Tibial nerve (tissue), 4 donors: ENCODE data around the gene SLC7A4. TPM values are rescaled to one million over a fixed set of nuclear protein-coding genes. Genes with fewer than 3 reads are reported as not detected.
"Not testable (repeated sequence)": the region's sequence is repeated elsewhere in the genome, so short reads cannot be mapped to it uniquely, and the experiment has no call there.

Source experiments
- DNase-seq, 2 donors: peaks; one replicate each; pipeline ENCODE4 v3.0.0-alpha.2; 2019; ENCODE audit warnings: low spot score in 2 of 2
- H3K27ac ChIP-seq, 4 donors: fragments of 200-600 bp; sonication (generic) in 3 of 4; one replicate each; pipeline ENCODE4 v1.5.1; 2017 to 2019; ENCODE audit warnings: mild to moderate bottlenecking in 1 of 4
- H3K27me3 ChIP-seq, 2 donors: fragments of 200-600 bp; sonication (generic) in 1 of 2; one replicate each; pipeline versions ENCODE4 v1.5.1 to v1.6.0; 2017 to 2019
- H3K36me3 ChIP-seq, 3 donors: fragments of 200-600 bp; sonication (generic); one replicate each; pipeline ENCODE4 v1.5.1; 2018 to 2019
- H3K4me1 ChIP-seq, 4 donors: fragments of 200-600 bp; sonication (generic) in 3 of 4; one replicate each; pipeline ENCODE4 v1.5.1; 2017 to 2019
- H3K4me3 ChIP-seq, 4 donors: fragments of 200-600 bp; sonication (generic) in 3 of 4; one replicate each; pipeline ENCODE4 v1.5.1; 2017 to 2019; ENCODE audit warnings: mild to moderate bottlenecking in 1 of 4, moderate library complexity in 1 of 4
- H3K9me3 ChIP-seq, 4 donors: fragments of 200-600 bp; sonication (generic) in 3 of 4; one replicate each; pipeline ENCODE4 v1.5.1; 2017 to 2019
- EP300 ChIP-seq, 2 donors: sonication (generic); formaldehyde crosslinking; IDR thresholded peaks; one replicate each; pipeline ENCODE4 v1.6.1; 2017; ENCODE audit warnings: antibody characterized with exemption in 2 of 2, mild to moderate bottlenecking in 1 of 2
- POLR2A ChIP-seq, 2 donors: fragments of 450-650 bp; IDR thresholded peaks; one replicate each; pipeline ENCODE4 v1.6.1; 2017; ENCODE audit warnings: antibody characterized with exemption in 2 of 2, mild to moderate bottlenecking in 2 of 2, moderate library complexity in 2 of 2
- WGBS, 2 donors: methylation state at CpG; one replicate each; pipeline ENCODE4 v1.1.5; 2018; 5-methylcytosine and 5-hydroxymethylcytosine counted together
- total RNA-seq, 4 donors: library from RNA; depleted of rRNA; stranded (reverse); fragments of >200 nt; gene quantifications; one replicate each; pipeline ENCODE4 v1.1.0, GENCODE V29; 2016
- TF ChIP-seq, protein P1 (sequence below), 5 experiments: fragments of 200-600 bp in 3 of 5; fragments of 450-650 bp in 2 of 5; sonication (generic) in 3 of 5; IDR thresholded peaks; one replicate each; pipeline ENCODE4 v1.5.1; 2016 to 2019; ENCODE audit warnings: antibody characterized with exemption in 5 of 5, mild to moderate bottlenecking in 3 of 5, moderate library complexity in 2 of 5

Gene SLC7A4
- total RNA-seq, 4 donors from 2014 or later, result 0.22 to 1.3 TPM; not detected in 2

DNA sequence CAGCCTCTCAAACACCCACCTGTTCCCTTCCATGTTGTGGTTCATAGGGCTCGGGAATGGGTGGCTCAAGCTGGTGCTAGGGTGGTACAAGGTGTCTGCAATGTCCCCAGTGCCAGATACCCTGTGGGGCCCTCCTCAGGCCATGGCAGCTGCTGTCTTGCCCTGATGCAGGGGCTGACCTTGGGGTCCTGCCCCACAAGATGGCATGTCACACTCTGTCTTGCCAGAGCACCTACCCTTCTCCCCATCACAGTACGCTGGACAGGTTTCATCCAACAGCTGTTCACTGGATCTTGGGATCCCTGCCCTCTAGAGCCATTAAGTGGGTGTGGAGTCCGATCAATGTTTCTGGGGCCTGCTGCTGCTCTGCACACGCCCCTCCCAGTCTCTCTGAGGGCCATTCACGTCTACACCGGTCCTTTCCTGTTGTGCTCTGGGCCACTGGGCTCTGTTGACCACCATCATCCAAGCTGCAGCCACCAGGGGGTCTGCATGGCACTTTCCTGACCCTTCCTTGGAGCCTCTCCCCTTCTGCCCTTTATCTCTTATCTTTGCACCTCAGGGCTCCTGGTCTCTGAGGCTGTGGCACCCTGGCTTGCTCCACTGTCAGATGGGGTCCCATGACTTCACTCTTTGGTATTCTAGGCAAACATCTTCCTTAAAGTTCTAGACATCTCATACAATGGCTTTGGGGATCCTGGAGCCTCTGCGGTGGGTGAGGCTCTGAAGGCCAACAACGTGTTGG is 20.5 kb upstream of the SLC7A4 start:
- TF ChIP-seq, protein P1, sequence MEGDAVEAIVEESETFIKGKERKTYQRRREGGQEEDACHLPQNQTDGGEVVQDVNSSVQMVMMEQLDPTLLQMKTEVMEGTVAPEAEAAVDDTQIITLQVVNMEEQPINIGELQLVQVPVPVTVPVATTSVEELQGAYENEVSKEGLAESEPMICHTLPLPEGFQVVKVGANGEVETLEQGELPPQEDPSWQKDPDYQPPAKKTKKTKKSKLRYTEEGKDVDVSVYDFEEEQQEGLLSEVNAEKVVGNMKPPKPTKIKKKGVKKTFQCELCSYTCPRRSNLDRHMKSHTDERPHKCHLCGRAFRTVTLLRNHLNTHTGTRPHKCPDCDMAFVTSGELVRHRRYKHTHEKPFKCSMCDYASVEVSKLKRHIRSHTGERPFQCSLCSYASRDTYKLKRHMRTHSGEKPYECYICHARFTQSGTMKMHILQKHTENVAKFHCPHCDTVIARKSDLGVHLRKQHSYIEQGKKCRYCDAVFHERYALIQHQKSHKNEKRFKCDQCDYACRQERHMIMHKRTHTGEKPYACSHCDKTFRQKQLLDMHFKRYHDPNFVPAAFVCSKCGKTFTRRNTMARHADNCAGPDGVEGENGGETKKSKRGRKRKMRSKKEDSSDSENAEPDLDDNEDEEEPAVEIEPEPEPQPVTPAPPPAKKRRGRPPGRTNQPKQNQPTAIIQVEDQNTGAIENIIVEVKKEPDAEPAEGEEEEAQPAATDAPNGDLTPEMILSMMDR (IDR thresholded peaks at IDR 0.05), result no peak
- TF ChIP-seq POLR2A (IDR thresholded peaks at IDR 0.05) (no peak), EP300 (IDR thresholded peaks at IDR 0.05) (no peak)
- Histone ChIP-seq H3K4me3 (no peak overlapping the region), H3K9me3 (no peaks in the 10 kb centered on the region), H3K36me3 (no peaks in the 10 kb centered on the region), H3K4me1 (no peaks in the 10 kb centered on the region), H3K27ac (no peak overlapping the region), H3K27me3 (peaks cover 0 to 7% of the 10 kb centered on the region in 2 donors)
- 75 to 77% methylated on average over 8 of the region's 8 CpGs for WGBS, 2 donors
- DNase-seq, result no peak

DNA sequence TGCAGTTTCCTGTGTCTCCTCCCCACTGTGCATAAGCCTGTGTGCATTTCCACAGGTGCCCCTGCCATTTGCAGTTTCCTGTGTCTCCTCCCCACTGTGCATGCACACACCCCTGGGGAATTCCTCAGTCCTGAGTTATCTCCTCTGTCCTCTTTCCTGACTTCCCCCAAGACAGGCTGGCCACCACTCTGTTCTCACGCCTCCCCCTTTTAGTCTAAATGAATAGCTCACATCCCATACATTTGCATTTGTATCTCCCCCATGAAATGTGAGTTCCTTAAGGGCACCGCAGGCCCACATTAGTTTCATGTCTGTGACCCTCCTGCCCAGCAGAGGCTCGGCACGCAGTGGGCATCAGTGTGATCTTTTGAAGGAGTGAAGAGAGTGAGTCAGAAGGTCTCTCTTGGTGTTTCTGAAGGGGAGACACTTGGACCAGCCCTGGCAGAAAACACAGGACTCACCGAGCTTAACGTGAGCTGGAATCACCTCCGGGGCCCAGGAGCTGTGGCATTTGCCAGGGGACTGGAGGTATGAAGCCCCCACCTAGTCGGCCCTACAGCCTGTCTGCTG is 19.6 kb upstream of the SLC7A4 start:
- H3K27ac ChIP-seq, result no peak overlapping the region
- no peaks in the 10 kb centered on the region for H3K9me3 ChIP-seq
- TF ChIP-seq EP300 (IDR thresholded peaks at IDR 0.05) (no peak), POLR2A (IDR thresholded peaks at IDR 0.05) (no peak)
- TF ChIP-seq, protein P1 (IDR thresholded peaks at IDR 0.05), result no peak
- 56 to 68% methylated on average over 7 to 8 of the region's 8 CpGs for WGBS, 2 donors
- H3K27me3 ChIP-seq, result peaks cover 0 to 3% of the 10 kb centered on the region in 2 donors
- no peak overlapping the region for H3K4me3 ChIP-seq
- DNase-seq, result no peak
- H3K36me3 ChIP-seq, result no peaks in the 10 kb centered on the region
- H3K4me1 ChIP-seq, result no peaks in the 10 kb centered on the region

DNA sequence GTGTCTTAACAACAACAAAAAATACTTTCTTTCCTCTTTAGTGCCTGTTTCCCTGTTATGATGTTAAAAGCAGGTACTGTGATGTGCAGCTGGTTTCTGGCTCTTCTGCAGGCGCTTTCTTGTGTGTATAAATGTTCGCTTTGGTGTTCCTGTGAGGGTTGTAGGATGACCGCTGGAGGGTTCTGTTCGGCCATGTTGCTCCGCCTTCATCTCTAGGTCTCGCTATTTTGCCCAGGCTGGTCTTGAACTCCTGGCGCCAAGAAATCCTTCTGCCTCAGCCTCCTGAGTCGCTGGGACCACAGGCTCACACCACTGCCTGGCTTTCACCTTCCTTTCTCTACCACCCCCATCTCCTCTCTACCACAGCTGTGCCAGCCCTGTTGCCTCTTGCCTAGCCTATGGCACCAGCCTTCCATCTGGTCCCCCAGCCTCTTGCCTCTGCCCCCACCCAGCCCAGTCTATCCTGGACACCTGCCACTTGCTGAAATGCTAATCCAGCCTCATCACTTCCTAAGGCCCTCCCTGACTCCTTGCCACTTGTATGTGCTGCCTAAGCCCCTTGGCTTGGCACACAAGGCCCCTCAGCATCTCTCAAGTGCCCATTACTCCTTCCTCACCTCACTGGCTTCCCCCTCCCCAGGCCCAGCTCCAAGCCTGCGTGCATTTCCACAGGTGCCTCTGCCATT is 18.9 kb upstream of the SLC7A4 start:
- H3K36me3 ChIP-seq, result no peaks in the 10 kb centered on the region
- WGBS, 2 donors, result 77 to 78% methylated on average over 9 of the region's 9 CpGs
- no peak for DNase-seq

DNA sequence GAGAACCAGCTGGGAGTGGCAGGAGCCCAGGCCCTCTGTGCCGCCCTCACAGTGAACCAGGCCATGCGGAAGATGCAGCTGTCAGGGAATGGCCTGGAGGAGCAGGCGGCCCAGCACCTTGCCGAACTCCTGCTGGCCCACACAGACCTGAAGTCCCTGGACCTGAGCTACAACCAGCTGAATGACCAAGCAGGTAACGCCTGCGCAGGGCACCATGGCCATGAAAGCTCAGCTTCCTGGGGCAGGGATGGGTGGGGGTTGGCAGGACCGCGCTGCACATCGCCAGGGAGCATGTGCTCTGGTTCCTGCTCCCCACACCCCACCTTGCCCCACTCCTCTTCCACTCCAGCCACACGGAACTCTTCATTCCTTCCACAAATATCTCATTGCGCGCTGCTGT is 16.6 kb upstream of the SLC7A4 start:
- not testable (repeated sequence) for H3K27me3 ChIP-seq, H3K27ac ChIP-seq, H3K4me3 ChIP-seq, H3K36me3 ChIP-seq, DNase-seq, H3K9me3 ChIP-seq
- WGBS, 2 donors, result 91 to 92% methylated on average over 2 to 4 of the region's 12 CpGs
- H3K4me1 ChIP-seq, result peaks cover 0 to 21% (median 11%) of the 10 kb centered on the region in 4 donors

More for the DNA sequence above, 18.9 kb upstream of the SLC7A4 start:
- Histone ChIP-seq H3K27me3 (no peaks in the 10 kb centered on the region), H3K9me3 (no peaks in the 10 kb centered on the region), H3K27ac (no peak overlapping the region), H3K4me1 (no peaks in the 10 kb centered on the region), H3K4me3 (no peak overlapping the region)
- TF ChIP-seq POLR2A (IDR thresholded peaks at IDR 0.05) (no peak), EP300 (IDR thresholded peaks at IDR 0.05) (no peak)
- TF ChIP-seq, protein P1 (IDR thresholded peaks at IDR 0.05), result no peak

DNA sequence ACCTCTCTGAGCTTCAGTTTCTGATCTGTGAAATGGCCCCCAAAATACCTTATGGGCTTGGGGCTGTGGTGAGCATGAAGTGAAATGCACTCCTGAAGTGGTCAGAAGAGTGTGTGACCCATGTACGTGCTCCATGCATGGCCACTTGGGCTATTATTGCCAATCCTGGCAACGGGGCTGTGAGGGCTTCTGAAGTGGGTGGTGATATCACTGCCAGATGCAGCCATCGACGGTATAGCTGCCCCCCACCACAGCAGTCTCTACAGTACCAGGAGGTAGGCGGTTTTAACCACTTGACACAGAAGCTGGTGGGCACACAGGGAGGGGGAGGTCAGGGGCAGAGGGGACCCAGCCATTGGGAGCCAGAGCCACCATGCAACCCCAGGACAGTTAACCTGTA is 16.1 kb upstream of the SLC7A4 start:
- not testable (repeated sequence) for H3K36me3 ChIP-seq, H3K9me3 ChIP-seq, H3K4me3 ChIP-seq, H3K27ac ChIP-seq, DNase-seq, H3K27me3 ChIP-seq
- peaks cover 0 to 21% (median 11%) of the 10 kb centered on the region in 4 donors for H3K4me1 ChIP-seq
- WGBS, 2 donors, result 56 to 75% methylated on average over 5 of the region's 5 CpGs

DNA sequence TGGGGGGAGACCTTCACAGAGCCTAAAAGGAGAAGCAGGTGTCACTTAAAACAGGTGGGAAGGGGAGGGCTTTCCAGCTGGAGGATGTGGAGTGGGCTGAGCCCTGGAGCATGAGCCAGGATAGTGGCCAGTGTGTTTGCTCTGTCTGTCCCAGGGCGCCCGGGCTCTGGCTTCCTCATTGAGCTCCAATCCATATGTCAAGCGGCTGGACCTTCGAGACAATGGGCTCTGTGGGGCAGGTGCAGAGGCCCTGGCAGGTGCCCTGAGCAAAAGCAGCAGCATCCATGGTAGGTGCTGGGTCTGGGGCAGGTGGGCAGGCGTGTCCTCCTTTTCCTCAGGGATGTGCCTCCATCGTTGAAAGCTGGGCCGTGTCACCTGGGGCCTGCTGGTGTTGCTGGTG is 15.4 kb upstream of the SLC7A4 start:
- Histone ChIP-seq H3K27ac (no peak overlapping the region), H3K9me3 (no peaks in the 10 kb centered on the region), H3K27me3 (no peaks in the 10 kb centered on the region), H3K4me1 (peaks cover 0 to 21% (median 11%) of the 10 kb centered on the region in 4 donors), H3K4me3 (no peak overlapping the region), H3K36me3 (no peaks in the 10 kb centered on the region)
- no peak for DNase-seq
- 82 to 88% methylated on average over 5 to 7 of the region's 7 CpGs for WGBS, 2 donors
- TF ChIP-seq POLR2A (IDR thresholded peaks at IDR 0.05) (no peak), EP300 (IDR thresholded peaks at IDR 0.05) (no peak)
- TF ChIP-seq, protein P1 (IDR thresholded peaks at IDR 0.05), result no peak
